H9 (cell line): ENCODE results near the gene LGALS7. TPM values are rescaled to one million over a fixed set of nuclear protein-coding genes. Genes with fewer than 3 reads are reported as not detected.
A peak's percentile ranks its signal among the peaks of the same experiment; 100 is the strongest.
"Not testable (repeated sequence)": the region's sequence is repeated elsewhere in the genome, so short reads cannot be mapped to it uniquely, and the experiment has no call there.

ENCODE experiments used
- DNase-seq: peaks from one replicate; pipeline ENCODE4 v3.0.0-alpha.2; 2017
- H2AFZ ChIP-seq: one replicate; pipeline ENCODE4 v1.6.1; 2013; ENCODE audit warnings: mild to moderate bottlenecking, low read length, control low read depth, moderate library complexity
- H2AK5ac ChIP-seq: 2 replicates; pipeline ENCODE4 v1.6.1; 2013; ENCODE audit warnings: low read length, control low read depth, mixed read lengths; ENCODE audit not compliant: insufficient read length
- H2BK120ac ChIP-seq: one replicate; pipeline ENCODE4 v1.6.1; 2013; ENCODE audit warnings: low read depth, mild to moderate bottlenecking, low read length, control low read depth, inconsistent platforms; ENCODE audit not compliant: poor library complexity, severe bottlenecking
- H2BK12ac ChIP-seq: 2 replicates; pipeline ENCODE4 v1.6.1; 2013; ENCODE audit warnings: low read length, control low read depth, mixed read lengths, low read depth; ENCODE audit not compliant: insufficient read length
- H2BK15ac ChIP-seq: 2 replicates; pipeline ENCODE4 v1.6.1; 2013; ENCODE audit warnings: low read depth, low read length, control low read depth
- H2BK20ac ChIP-seq: one replicate; pipeline ENCODE4 v1.6.1; 2013; ENCODE audit warnings: low read depth, mild to moderate bottlenecking, low read length, control low read depth, inconsistent platforms; ENCODE audit not compliant: poor library complexity, severe bottlenecking
- H2BK5ac ChIP-seq: 2 replicates; pipeline ENCODE4 v1.6.1; 2013; ENCODE audit warnings: low read length, control low read depth, mixed read lengths; ENCODE audit not compliant: insufficient read length
- H3K14ac ChIP-seq: 2 replicates; pipeline ENCODE4 v1.6.1; 2013; ENCODE audit warnings: low read length, control low read depth; ENCODE audit not compliant: insufficient read depth
- H3K18ac ChIP-seq: 2 replicates; pipeline ENCODE4 v1.6.1; 2013; ENCODE audit warnings: low read depth, mild to moderate bottlenecking, mixed read lengths, low read length, control low read depth; ENCODE audit not compliant: insufficient read length
- H3K23ac ChIP-seq: 2 replicates; pipeline ENCODE4 v1.6.1; 2013; ENCODE audit warnings: low read length, control low read depth, mixed read lengths, low read depth; ENCODE audit not compliant: insufficient read length
- H3K23me2 ChIP-seq: 2 replicates; pipeline ENCODE4 v1.6.1; 2013; ENCODE audit warnings: low read depth, mild to moderate bottlenecking, mixed read lengths, low read length, control low read depth; ENCODE audit not compliant: insufficient read length, poor library complexity, severe bottlenecking
- H3K27ac ChIP-seq: 2 replicates; pipeline ENCODE4 v1.5.1; 2013; ENCODE audit warnings: low read length, control low read depth, mixed read lengths, low read depth; ENCODE audit not compliant: insufficient read length
- H3K27me3 ChIP-seq: 2 replicates; pipeline ENCODE4 v1.6.1; 2013; ENCODE audit warnings: low read length, control low read depth, inconsistent platforms; ENCODE audit not compliant: insufficient read depth
- H3K4ac ChIP-seq: 2 replicates; pipeline ENCODE4 v1.6.1; 2013; ENCODE audit warnings: low read depth, mild to moderate bottlenecking, control low read depth, inconsistent platforms, low read length, moderate library complexity
- H3K4me1 ChIP-seq: 2 replicates; pipeline ENCODE4 v1.6.1; 2013; ENCODE audit warnings: low read length, control low read depth, inconsistent platforms; ENCODE audit not compliant: insufficient read depth
- H3K4me2 ChIP-seq: 2 replicates; pipeline ENCODE4 v1.6.1; 2013; ENCODE audit warnings: low read length, control low read depth, mixed read lengths; ENCODE audit not compliant: insufficient read length, insufficient read depth
- H3K56ac ChIP-seq: 2 replicates; pipeline ENCODE4 v1.6.1; 2013; ENCODE audit warnings: low read depth, mild to moderate bottlenecking, mixed read lengths, low read length, control low read depth; ENCODE audit not compliant: insufficient read length
- H3K79me1 ChIP-seq: 2 replicates; pipeline ENCODE4 v1.6.1; 2013; ENCODE audit warnings: low read depth, mild to moderate bottlenecking, moderate library complexity, low read length, control low read depth, inconsistent platforms; ENCODE audit not compliant: insufficient read depth, poor library complexity, severe bottlenecking
- H3K79me2 ChIP-seq: 2 replicates; pipeline ENCODE4 v1.6.1; 2013; ENCODE audit warnings: low read length, control low read depth, inconsistent platforms; ENCODE audit not compliant: insufficient read depth
- H3K9ac ChIP-seq: 2 replicates; pipeline ENCODE4 v1.6.1; 2013; ENCODE audit warnings: low read length, control low read depth, mixed read lengths; ENCODE audit not compliant: insufficient read length; ENCODE audit errors: extremely low read depth
- H3K9me3 ChIP-seq: one replicate; pipeline ENCODE4 v1.6.1; 2013; ENCODE audit warnings: low read depth, low read length, inconsistent platforms; ENCODE audit not compliant: control insufficient read depth
- H3T11ph ChIP-seq: one replicate; pipeline ENCODE4 v1.6.1; 2013; ENCODE audit warnings: mild to moderate bottlenecking, low read length, control low read depth, inconsistent platforms
- H4K20me1 ChIP-seq: one replicate; pipeline ENCODE4 v1.6.1; 2013; ENCODE audit not compliant: control insufficient read depth, insufficient read length, insufficient read depth
- H4K5ac ChIP-seq: 2 replicates; pipeline ENCODE4 v1.6.1; 2013; ENCODE audit warnings: low read depth, mild to moderate bottlenecking, mixed read lengths, low read length, control low read depth; ENCODE audit not compliant: insufficient read length
- H4K8ac ChIP-seq: replicated peaks from 2 replicates; pipeline ENCODE4 v1.6.1; 2013; ENCODE audit warnings: low read length, control low read depth, mixed read lengths, low read depth; ENCODE audit not compliant: insufficient read length
- H4K91ac ChIP-seq: 2 replicates; pipeline ENCODE4 v1.6.1; 2013; ENCODE audit warnings: low read depth, mild to moderate bottlenecking, moderate library complexity, mixed read lengths, low read length, control low read depth; ENCODE audit not compliant: insufficient read length
- H3K27ac Mint-ChIP-seq, 3 experiments: 2 replicates in 2 of 3; 3 replicates in 1 of 3; pipeline ENCODE4 v1.8.0; 2020 to 2021; ENCODE audit warnings: mixed read lengths in 3 of 3, mild to moderate bottlenecking in 1 of 3, moderate library complexity in 1 of 3
- H3K27me3 Mint-ChIP-seq: 2 replicates; pipeline ENCODE4 v1.8.0; 2021; ENCODE audit warnings: low read depth, mild to moderate bottlenecking, moderate library complexity, mixed read lengths
- H3K36me3 Mint-ChIP-seq, 3 experiments: 2 replicates in 2 of 3; 3 replicates in 1 of 3; pipeline ENCODE4 v1.8.0; 2020 to 2021; ENCODE audit warnings: low read depth in 3 of 3, mixed read lengths in 3 of 3; ENCODE audit not compliant: insufficient read depth in 1 of 3
- H3K4me1 Mint-ChIP-seq, 2 experiments: 2 replicates each; pipeline ENCODE4 v1.8.0; 2020; ENCODE audit warnings: mixed read lengths in 2 of 2
- H3K4me3 Mint-ChIP-seq, 2 experiments: 2 replicates in 1 of 2; 3 replicates in 1 of 2; pipeline ENCODE4 v1.8.0; 2020 to 2021; ENCODE audit warnings: mild to moderate bottlenecking in 2 of 2, mixed read lengths in 2 of 2, moderate library complexity in 1 of 2
- H3K9me3 Mint-ChIP-seq, 2 experiments: 2 replicates in 1 of 2; 3 replicates in 1 of 2; pipeline ENCODE4 v1.8.0; 2020; ENCODE audit warnings: mild to moderate bottlenecking in 2 of 2, mixed read lengths in 2 of 2, moderate library complexity in 1 of 2
- WGBS: extraction: QIAGEN DNeasy Blood & Tissue Kit; methylation state at CpG from one replicate; pipeline ENCODE4 v1.1.7; 2013; ENCODE audit warnings: missing lambda C conversion rate, low lambda C conversion rate, mixed read lengths; ENCODE audit not compliant: insufficient read length; ENCODE audit errors: extremely low coverage; 5-methylcytosine and 5-hydroxymethylcytosine counted together
- total RNA-seq: library from RNA; stranded (reverse); gene quantifications from 2 replicates; pipeline ENCODE4 v1.2.1, GENCODE V29; 2021
- TF ChIP-seq, protein P1 (sequence below): fragments of 200-600 bp; sonication (generic); conservative IDR thresholded peaks from 3 replicates; pipeline ENCODE4 v1.8.0; 2021; ENCODE audit warnings: antibody characterized with exemption, mild to moderate bottlenecking

LGALS7 gene
- total RNA-seq, 1 experiment from 2014 or later = not detected

DNA sequence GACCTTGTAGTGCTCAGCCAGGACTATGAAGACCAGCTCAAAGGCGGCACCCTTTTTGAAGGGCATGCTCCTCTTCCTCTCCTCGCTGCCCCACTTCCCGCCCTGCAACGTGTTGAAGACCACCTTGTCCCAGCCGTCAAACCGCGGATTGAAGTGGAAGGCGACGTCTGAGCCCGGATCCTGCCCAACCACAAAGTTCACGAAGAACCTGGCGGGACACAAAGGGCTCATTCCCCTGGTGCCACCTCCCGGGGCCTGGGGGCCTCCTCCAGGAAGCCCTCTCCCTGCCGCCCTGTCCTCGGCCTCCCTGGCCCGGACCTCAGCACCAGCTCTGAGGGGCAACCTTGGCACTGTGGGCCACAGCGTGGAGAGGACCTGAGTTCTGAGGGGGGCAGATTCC lies 35.4 kb upstream of the LGALS7 start:
- Histone ChIP-seq H3K23me2 (no peaks in the 10 kb centered on the region), H3K9ac (no peak overlapping the region), H4K20me1 (no peaks in the 10 kb centered on the region), H3K4me1 (no peaks in the 10 kb centered on the region), H3K23ac (no peak overlapping the region), H2AK5ac (no peak overlapping the region), H3K9me3 (no peaks in the 10 kb centered on the region), H2BK15ac (no peak overlapping the region), H2BK5ac (no peak overlapping the region), H2AFZ (no peak overlapping the region), H4K5ac (no peak overlapping the region), H4K91ac (no peak overlapping the region), H3K56ac (no peak overlapping the region), H3K27me3 (no peaks in the 10 kb centered on the region), H4K8ac (no peak overlapping the region), H3T11ph (no peak overlapping the region), H3K14ac (no peak overlapping the region), H3K4ac (no peak overlapping the region), H3K27ac (no peak overlapping the region), H2BK120ac (no peak overlapping the region), H3K79me1 (no peaks in the 10 kb centered on the region), H3K4me2 (no peak overlapping the region), H3K79me2 (no peaks in the 10 kb centered on the region), H2BK20ac (no peak overlapping the region), H3K18ac (no peak overlapping the region), H2BK12ac (no peak overlapping the region)
- no peak for DNase-seq
- Mint-ChIP-seq H3K27ac (no peak overlapping the region), H3K4me3 (no peak overlapping the region), H3K9me3 (peaks cover 0 to 3% of the 10 kb centered on the region in 2 experiments; a peak in 2 of 5 replicates), H3K4me1 (peaks cover 0 to 3% of the 10 kb centered on the region in 2 experiments; a peak in 1 of 4 replicates), H3K27me3 (peaks cover 5% of the 10 kb centered on the region), H3K36me3 (peaks cover 0 to 5% (median 2%) of the 10 kb centered on the region in 3 experiments; a peak in 3 of 7 replicates)
- TF ChIP-seq, protein P1, sequence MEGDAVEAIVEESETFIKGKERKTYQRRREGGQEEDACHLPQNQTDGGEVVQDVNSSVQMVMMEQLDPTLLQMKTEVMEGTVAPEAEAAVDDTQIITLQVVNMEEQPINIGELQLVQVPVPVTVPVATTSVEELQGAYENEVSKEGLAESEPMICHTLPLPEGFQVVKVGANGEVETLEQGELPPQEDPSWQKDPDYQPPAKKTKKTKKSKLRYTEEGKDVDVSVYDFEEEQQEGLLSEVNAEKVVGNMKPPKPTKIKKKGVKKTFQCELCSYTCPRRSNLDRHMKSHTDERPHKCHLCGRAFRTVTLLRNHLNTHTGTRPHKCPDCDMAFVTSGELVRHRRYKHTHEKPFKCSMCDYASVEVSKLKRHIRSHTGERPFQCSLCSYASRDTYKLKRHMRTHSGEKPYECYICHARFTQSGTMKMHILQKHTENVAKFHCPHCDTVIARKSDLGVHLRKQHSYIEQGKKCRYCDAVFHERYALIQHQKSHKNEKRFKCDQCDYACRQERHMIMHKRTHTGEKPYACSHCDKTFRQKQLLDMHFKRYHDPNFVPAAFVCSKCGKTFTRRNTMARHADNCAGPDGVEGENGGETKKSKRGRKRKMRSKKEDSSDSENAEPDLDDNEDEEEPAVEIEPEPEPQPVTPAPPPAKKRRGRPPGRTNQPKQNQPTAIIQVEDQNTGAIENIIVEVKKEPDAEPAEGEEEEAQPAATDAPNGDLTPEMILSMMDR = no peak
- no CpG with 5 or more reads among the region's 17 CpGs for WGBS

DNA sequence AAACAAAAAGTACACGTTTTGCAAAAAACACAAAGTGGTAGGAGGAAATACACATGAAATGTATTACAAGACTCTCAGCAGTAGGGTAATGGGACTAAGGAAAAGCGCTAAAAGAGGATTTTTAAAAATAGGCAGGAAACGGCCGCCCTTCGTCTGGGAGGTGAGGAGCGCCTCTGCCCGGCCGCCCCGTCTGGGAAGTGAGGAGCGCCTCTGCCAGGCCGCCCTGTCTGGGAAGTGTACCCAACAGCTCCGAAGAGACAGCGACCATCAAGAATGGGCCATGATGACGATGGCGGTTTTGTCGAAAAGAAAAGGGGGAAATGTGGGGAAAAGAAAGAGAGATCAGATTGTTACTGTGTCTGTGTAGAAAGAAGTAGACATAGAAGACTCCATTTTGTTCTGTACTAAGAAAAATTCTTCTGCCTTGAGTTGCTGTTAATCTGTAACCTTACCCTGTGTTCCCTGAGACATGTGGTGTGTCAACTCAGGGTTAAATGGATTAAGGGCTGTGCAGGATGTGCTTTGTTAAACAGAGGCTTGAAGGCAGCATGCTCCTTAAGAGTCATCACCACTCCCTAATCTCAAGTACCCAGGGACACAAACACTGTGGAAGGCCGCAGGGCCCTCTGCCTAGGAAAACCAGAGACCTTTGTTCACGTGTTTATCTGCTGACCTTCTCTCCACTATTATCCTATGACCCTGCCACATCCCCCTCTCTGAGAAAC lies 34.2 kb upstream of the LGALS7 start:
- not testable (repeated sequence) for H2AFZ ChIP-seq, H4K8ac ChIP-seq, H3K9ac ChIP-seq, H3K4me1 Mint-ChIP-seq, H3K9me3 ChIP-seq, H3K18ac ChIP-seq, H3K27me3 ChIP-seq, H3K4ac ChIP-seq, H3K79me2 ChIP-seq, H3K27ac Mint-ChIP-seq, H2BK5ac ChIP-seq, H3K56ac ChIP-seq, H3T11ph ChIP-seq, H2BK12ac ChIP-seq, H3K4me1 ChIP-seq, H2BK120ac ChIP-seq, H4K5ac ChIP-seq, H2AK5ac ChIP-seq, H4K20me1 ChIP-seq, H3K27ac ChIP-seq, H4K91ac ChIP-seq, H2BK20ac ChIP-seq, H3K36me3 Mint-ChIP-seq, H2BK15ac ChIP-seq, H3K9me3 Mint-ChIP-seq, DNase-seq, H3K14ac ChIP-seq, H3K79me1 ChIP-seq, H3K27me3 Mint-ChIP-seq, H3K4me2 ChIP-seq, H3K23me2 ChIP-seq, H3K23ac ChIP-seq
- H3K4me3 Mint-ChIP-seq = 0 out of 5 replicates have a peak overlapping the region, but pooled peaks of 1 of the 2 experiments have one; percentile 35
- no CpG with 5 or more reads among the region's 18 CpGs for WGBS
